GM19043 (cell line): Measurements from ENCODE around the gene MN1.

Experiments
- ATAC-seq: cut with Tn5 transposase; IDR thresholded peaks from one replicate; pipeline ENCODE4 v1.9.1; 2021; ENCODE audit warnings: low read depth; ENCODE audit not compliant: unreplicated experiment

The MN1 gene

GRCh38 chr22:27801616-27802345 is at the start of gene MN1:
Gene MN1 (minus strand): TSS chr22:27801756. CDS start chr22:27800543, 1,213 bp downstream.
- no peak for ATAC-seq

GRCh38 chr22:27850000-27850521 is 48.5 kb upstream of the MN1 start:
- ATAC-seq: no peak

- ATAC-seq: no peak
Measured at GRCh38 chr22:27848005-27848404, 46.4 kb upstream of the MN1 start.

- ATAC-seq: no peak
Measured at GRCh38 chr22:27846910-27847309, 45.4 kb upstream of the MN1 start.

- no peak for ATAC-seq
Measured at GRCh38 chr22:27846248-27846757, 44.7 kb upstream of the MN1 start.

GRCh38 chr22:27845644-27846043 is 44.1 kb upstream of the MN1 start:
- ATAC-seq: no peak

- ATAC-seq: no peak
Measured at GRCh38 chr22:27844656-27845591, 43.4 kb upstream of the MN1 start.

GRCh38 chr22:27844256-27844655 is 42.7 kb upstream of the MN1 start:
- no peak for ATAC-seq

- ATAC-seq: no peak
Measured at GRCh38 chr22:27843441-27843840, 41.9 kb upstream of the MN1 start.

GRCh38 chr22:27842669-27843431 is 41.3 kb upstream of the MN1 start:
- no peak for ATAC-seq

GRCh38 chr22:27842201-27842600 is 40.6 kb upstream of the MN1 start:
- no peak for ATAC-seq

GRCh38 chr22:27840436-27840835 is 38.9 kb upstream of the MN1 start:
- ATAC-seq: no peak

GRCh38 chr22:27839057-27839660 is 37.6 kb upstream of the MN1 start:
- no peak for ATAC-seq

- no peak for ATAC-seq
Measured at GRCh38 chr22:27836181-27836580, 34.6 kb upstream of the MN1 start.

- ATAC-seq: no peak
Measured at GRCh38 chr22:27835446-27835845, 33.9 kb upstream of the MN1 start.

- no peak for ATAC-seq
Measured at GRCh38 chr22:27834364-27835185, 33.0 kb upstream of the MN1 start.

- no peak for ATAC-seq
Measured at GRCh38 chr22:27833803-27834202, 32.2 kb upstream of the MN1 start.

- ATAC-seq: no peak
Measured at GRCh38 chr22:27832606-27833005, 31.1 kb upstream of the MN1 start.

GRCh38 chr22:27829620-27830019 is 28.1 kb upstream of the MN1 start:
- ATAC-seq: no peak
